HCT116 (cell line): ENCODE data around the gene RXRA.

ENCODE experiments used
- CEBPB ChIP-seq: IDR thresholded peaks from 2 replicates; pipeline ENCODE4 v1.6.1; 2012; ENCODE audit warnings: low read depth
- CTCF ChIP-seq, 3 experiments: fragments of 200-600 bp in 1 of 3; sonication (generic) in 1 of 3; IDR thresholded peaks in 2 of 3; conservative IDR thresholded peaks in 1 of 3; 2 replicates each; pipeline ENCODE4 v1.5.1; 2012 to 2017; ENCODE audit warnings: low read depth in 2 of 3, low read length in 2 of 3, antibody characterized with exemption in 1 of 3, borderline replicate concordance in 1 of 3, control low read depth in 1 of 3, mild to moderate bottlenecking in 1 of 3, mixed read lengths in 1 of 3, mixed run types in 1 of 3, moderate library complexity in 1 of 3; ENCODE audit not compliant: insufficient read depth in 1 of 3
- ELF1 ChIP-seq: IDR thresholded peaks from 2 replicates; pipeline ENCODE4 v1.6.1; 2012; ENCODE audit warnings: low read depth, borderline replicate concordance
- EZH2 ChIP-seq: fragments of 200-600 bp; sonication (generic); IDR thresholded peaks from 2 replicates; pipeline ENCODE4 v1.6.1; 2017; ENCODE audit warnings: antibody characterized with exemption, mixed run types
- POLR2A ChIP-seq: IDR thresholded peaks from 2 replicates; pipeline ENCODE4 v1.7.0; 2011; ENCODE audit warnings: borderline replicate concordance; ENCODE audit not compliant: insufficient read depth, insufficient read length; ENCODE audit errors: extremely low read depth
- REST ChIP-seq: IDR thresholded peaks from 2 replicates; pipeline ENCODE4 v1.6.1; 2012; ENCODE audit warnings: low read depth
- SP1 ChIP-seq: IDR thresholded peaks from 2 replicates; pipeline ENCODE4 v1.6.1; 2012; ENCODE audit warnings: low read depth
- SRF ChIP-seq: IDR thresholded peaks from 2 replicates; pipeline ENCODE4 v1.6.1; 2012; ENCODE audit warnings: low read depth

DNA sequence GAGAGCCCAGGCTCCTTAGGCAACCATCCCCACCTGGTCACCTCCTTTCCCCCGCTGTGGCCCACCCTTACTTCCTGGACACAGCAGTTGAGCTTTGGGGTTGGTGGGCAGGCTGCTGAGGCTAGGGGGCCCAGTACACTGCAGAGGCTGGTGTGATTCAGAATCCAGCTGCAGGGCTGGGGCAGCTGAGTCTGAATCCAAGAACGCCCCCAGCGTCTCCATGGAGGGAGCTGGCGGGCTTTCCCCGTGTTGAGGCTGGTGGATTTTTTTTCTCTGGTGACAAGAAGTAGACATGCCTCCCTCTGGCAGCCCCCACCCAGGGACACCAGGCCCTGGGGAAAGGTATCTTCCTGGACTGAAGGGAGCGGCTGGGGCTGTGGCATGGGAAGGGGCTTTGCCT is 104.8 kb downstream of the RXRA start:
- no peak for TF ChIP-seq SP1
- TF ChIP-seq CTCF (IDR thresholded peaks at IDR 0.05 in 2 of 3, conservative IDR thresholded peaks at IDR 0.05 in 1 of 3; ENCODE audit: borderline replicate concordance in 1 of 3, insufficient read depth in 1 of 3, low read depth in 2 of 3, low read length in 2 of 3): no peak
- no peak for TF ChIP-seq SRF
- no peak for TF ChIP-seq CEBPB
- TF ChIP-seq ELF1: no peak
- no peak for TF ChIP-seq EZH2
- no peak for TF ChIP-seq REST
- no peak for TF ChIP-seq POLR2A
